Right lobe of liver (tissue), 6 donors: ENCODE data around the gene PRR18. TPM values are rescaled to one million over a fixed set of nuclear protein-coding genes. Genes with fewer than 3 reads are reported as not detected.

Source experiments
- ATAC-seq, 4 donors: fragments of 200-7000 bp; cut with Tn5 transposase; one replicate each; pipeline ENCODE4 v1.9.1; 2020; ENCODE audit warnings: mild to moderate bottlenecking in 4 of 4, moderate library complexity in 4 of 4
- DNase-seq, 3 donors: peaks; one replicate each; pipeline ENCODE4 v3.0.0-alpha.2; 2020
- H3K27ac ChIP-seq, 3 donors: fragments of 200-600 bp; one replicate each; pipeline ENCODE4 v1.8.0; 2022
- H3K27me3 ChIP-seq, 2 donors: fragments of 200-600 bp; one replicate each; pipeline ENCODE4 v1.8.0; 2022
- H3K36me3 ChIP-seq, 4 donors: fragments of 200-600 bp; sonication (generic) in 1 of 4; one replicate each; pipeline versions ENCODE4 v1.5.1 to v1.8.0; 2017 to 2022; ENCODE audit warnings: control low read depth in 1 of 4
- H3K4me1 ChIP-seq, 4 donors: fragments of 200-600 bp; sonication (generic) in 1 of 4; one replicate each; pipeline versions ENCODE4 v1.5.1 to v1.8.0; 2017 to 2022; ENCODE audit warnings: control low read depth in 1 of 4
- H3K4me3 ChIP-seq, 3 donors: fragments of 200-600 bp; one replicate each; pipeline ENCODE4 v1.8.0; 2022
- H3K9me3 ChIP-seq, 4 donors: fragments of 200-600 bp; sonication (generic) in 1 of 4; one replicate each; pipeline versions ENCODE4 v1.5.1 to v1.8.0; 2017 to 2022; ENCODE audit warnings: control low read depth in 1 of 4
- POLR2A ChIP-seq: fragments of 450-650 bp; IDR thresholded peaks from one replicate; pipeline ENCODE4 v1.6.1; 2017; ENCODE audit warnings: antibody characterized with exemption, mild to moderate bottlenecking
- WGBS: methylation state at CpG from one replicate; pipeline ENCODE4 v1.1.6; 2018; ENCODE audit warnings: low coverage, low lambda C conversion rate; ENCODE audit not compliant: insufficient coverage; ENCODE audit errors: missing lambda C conversion rate; 5-methylcytosine and 5-hydroxymethylcytosine counted together
- intact Hi-C, 2 donors: fragments of 100-400 bp; cut with DNase I; formaldehyde crosslinking; loops; one replicate each; pipeline versions ENCODE4 v1.11.2 to v1.14.1; 2022
- total RNA-seq, 6 experiments: library from RNA; depleted of rRNA in 2 of 6; stranded (reverse); fragments of >200 nt in 2 of 6; fragmentation: NEBNext Ultra II Directional in 3 of 6; extraction: Animal tissue kit (Norgen Biotek cat#: 25700) in 3 of 6; gene quantifications; one replicate each; pipeline versions ENCODE4 v1.1.0 to v1.2.4, GENCODE V29; 2016 to 2023
- TF ChIP-seq, protein P1 (sequence below), 4 donors: fragments of 200-600 bp in 3 of 4; fragments of 450-650 bp in 1 of 4; IDR thresholded peaks; one replicate each; pipeline versions ENCODE4 v1.5.1 to v1.8.0; 2016 to 2022; ENCODE audit warnings: antibody characterized with exemption in 4 of 4, mild to moderate bottlenecking in 2 of 4
- donor health status: DM: no; HTN: yes; CAD: no.
- donor health status: DM: no; HTN: no; CAD: no.
- donor health status: DM: no; HTN: no; CAD: no.
- donor health status: DM: no; HTN: yes; CAD: no.
- donor health status: DM: no; HTN: yes; CAD: no.

Gene PRR18
- total RNA-seq, 6 experiments from 2014 or later, result 0.39 to 3.6 (median 1.6) TPM

DNA sequence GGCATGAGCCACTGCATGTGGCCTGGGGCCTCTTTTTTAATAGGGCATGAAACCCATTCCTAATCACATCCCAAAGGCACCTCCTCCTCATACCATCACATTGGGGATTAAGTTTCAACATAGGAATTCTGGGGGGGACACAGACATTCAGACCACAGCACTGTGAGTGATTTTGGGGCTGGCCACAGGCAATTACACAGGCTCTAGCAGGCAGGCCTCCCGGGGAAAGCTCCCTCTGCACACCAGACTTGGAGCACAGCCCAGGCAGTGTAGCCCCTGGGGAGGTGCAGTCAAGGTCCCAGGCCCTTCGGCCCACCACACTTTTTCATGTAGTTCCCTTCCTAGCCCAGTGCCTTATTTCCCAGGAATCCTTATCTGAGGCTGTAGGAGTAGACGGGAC lies 28.7 kb upstream of the PRR18 start:
- WGBS, result no CpG with 5 or more reads among the region's 3 CpGs
- Histone ChIP-seq H3K9me3 (no peaks in the 10 kb centered on the region), H3K27ac (no peak overlapping the region), H3K36me3 (peaks cover 0 to 16% (median 4%) of the 10 kb centered on the region in 4 donors), H3K4me1 (peaks cover 0 to 17% (median 5%) of the 10 kb centered on the region in 4 donors), H3K4me3 (no peak overlapping the region), H3K27me3 (no peaks in the 10 kb centered on the region)
- intact Hi-C loops, result no loop called here
- ATAC-seq (no peak), DNase-seq (no peak)
- TF ChIP-seq POLR2A, result no peak
- TF ChIP-seq, protein P1, sequence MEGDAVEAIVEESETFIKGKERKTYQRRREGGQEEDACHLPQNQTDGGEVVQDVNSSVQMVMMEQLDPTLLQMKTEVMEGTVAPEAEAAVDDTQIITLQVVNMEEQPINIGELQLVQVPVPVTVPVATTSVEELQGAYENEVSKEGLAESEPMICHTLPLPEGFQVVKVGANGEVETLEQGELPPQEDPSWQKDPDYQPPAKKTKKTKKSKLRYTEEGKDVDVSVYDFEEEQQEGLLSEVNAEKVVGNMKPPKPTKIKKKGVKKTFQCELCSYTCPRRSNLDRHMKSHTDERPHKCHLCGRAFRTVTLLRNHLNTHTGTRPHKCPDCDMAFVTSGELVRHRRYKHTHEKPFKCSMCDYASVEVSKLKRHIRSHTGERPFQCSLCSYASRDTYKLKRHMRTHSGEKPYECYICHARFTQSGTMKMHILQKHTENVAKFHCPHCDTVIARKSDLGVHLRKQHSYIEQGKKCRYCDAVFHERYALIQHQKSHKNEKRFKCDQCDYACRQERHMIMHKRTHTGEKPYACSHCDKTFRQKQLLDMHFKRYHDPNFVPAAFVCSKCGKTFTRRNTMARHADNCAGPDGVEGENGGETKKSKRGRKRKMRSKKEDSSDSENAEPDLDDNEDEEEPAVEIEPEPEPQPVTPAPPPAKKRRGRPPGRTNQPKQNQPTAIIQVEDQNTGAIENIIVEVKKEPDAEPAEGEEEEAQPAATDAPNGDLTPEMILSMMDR (IDR thresholded peaks at IDR 0.05), result no peak

DNA sequence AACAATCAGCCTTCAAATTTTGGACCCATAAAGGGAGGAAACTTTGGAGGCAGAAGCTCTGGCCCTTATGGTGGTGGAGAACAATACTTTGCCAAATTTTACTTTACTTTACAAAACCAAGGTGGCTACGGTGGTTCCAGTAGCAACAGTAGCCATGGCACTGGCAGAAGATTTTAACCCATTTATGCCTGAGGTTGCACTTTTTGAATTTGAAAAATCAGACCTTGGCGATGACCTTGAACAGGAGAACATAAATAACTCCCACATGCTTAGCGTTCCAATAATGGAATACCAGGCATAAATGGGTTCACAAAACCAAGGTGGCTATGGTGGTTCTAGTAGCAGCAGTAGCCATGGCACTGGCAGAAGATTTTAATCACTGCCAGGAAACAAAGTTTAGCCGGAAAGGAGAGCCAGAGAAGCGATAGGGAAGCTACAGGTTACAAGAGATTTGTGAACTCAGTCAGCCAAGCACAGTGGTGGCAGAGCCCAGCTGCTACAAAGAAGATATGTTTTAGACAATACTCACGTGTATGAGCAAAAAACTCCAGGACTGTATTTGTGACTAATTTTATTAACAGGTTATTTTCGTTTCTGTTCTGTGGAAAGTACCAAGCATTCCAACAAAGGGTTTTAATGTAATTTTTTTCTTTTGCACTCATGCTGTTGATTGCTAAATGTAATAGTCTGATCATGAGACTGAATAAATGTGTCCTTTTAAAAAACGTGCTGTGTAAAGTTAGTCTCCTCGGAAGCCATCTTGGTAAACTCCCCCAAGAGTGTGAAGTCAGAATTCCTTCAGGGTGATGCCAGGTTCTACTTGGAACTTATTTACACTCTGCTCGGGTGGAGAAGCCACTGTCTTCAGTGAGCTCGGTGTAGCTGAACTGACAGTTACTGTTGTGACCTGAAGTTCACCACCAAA lies 27.4 kb upstream of the PRR18 start:
- intact Hi-C loops, result no loop called here
- no peak overlapping the region for H3K4me3 ChIP-seq
- H3K4me1 ChIP-seq, result peaks cover 0 to 7% (median 3%) of the 10 kb centered on the region in 4 donors
- H3K36me3 ChIP-seq, result peaks cover 0 to 16% (median 4%) of the 10 kb centered on the region in 4 donors
- 86% methylated on average over 11 of the region's 11 CpGs for WGBS
- TF ChIP-seq, protein P1 (IDR thresholded peaks at IDR 0.05), result no peak
- TF ChIP-seq POLR2A, result no peak
- DNase-seq, result no peak
- H3K27me3 ChIP-seq, result no peaks in the 10 kb centered on the region
- ATAC-seq, result no peak
- H3K9me3 ChIP-seq, result no peaks in the 10 kb centered on the region
- no peak overlapping the region for H3K27ac ChIP-seq

DNA sequence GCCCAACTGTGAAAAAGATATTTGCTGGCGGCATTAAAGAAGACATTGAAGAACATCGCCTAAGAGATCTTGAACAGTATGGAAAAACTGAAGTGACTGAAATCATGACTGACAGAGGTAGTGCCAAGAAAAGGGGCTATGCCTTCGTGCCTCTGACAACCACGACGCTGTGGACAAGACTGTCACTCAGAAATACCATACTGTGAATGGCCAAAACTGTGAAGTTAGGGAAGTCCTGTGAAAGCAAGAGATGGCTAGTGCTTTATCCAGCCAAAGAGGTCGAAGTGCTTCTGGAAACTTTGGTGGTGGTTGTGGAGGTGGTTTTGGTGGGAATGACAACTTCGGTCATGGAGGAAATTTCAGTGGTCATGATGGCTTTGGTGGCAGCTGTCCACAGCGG lies 26.7 kb upstream of the PRR18 start:
- no peak for TF ChIP-seq POLR2A
- TF ChIP-seq, protein P1 (IDR thresholded peaks at IDR 0.05), result no peak
- Histone ChIP-seq H3K4me1 (peaks cover 0 to 9% (median 5%) of the 10 kb centered on the region in 4 donors), H3K36me3 (peaks cover 0 to 16% (median 4%) of the 10 kb centered on the region in 4 donors), H3K9me3 (no peaks in the 10 kb centered on the region), H3K27me3 (no peaks in the 10 kb centered on the region), H3K27ac (no peak overlapping the region), H3K4me3 (no peak overlapping the region)
- ATAC-seq (no peak), DNase-seq (no peak)
- 87% methylated on average over 8 of the region's 8 CpGs for WGBS
- intact Hi-C loops, result no loop called here

DNA sequence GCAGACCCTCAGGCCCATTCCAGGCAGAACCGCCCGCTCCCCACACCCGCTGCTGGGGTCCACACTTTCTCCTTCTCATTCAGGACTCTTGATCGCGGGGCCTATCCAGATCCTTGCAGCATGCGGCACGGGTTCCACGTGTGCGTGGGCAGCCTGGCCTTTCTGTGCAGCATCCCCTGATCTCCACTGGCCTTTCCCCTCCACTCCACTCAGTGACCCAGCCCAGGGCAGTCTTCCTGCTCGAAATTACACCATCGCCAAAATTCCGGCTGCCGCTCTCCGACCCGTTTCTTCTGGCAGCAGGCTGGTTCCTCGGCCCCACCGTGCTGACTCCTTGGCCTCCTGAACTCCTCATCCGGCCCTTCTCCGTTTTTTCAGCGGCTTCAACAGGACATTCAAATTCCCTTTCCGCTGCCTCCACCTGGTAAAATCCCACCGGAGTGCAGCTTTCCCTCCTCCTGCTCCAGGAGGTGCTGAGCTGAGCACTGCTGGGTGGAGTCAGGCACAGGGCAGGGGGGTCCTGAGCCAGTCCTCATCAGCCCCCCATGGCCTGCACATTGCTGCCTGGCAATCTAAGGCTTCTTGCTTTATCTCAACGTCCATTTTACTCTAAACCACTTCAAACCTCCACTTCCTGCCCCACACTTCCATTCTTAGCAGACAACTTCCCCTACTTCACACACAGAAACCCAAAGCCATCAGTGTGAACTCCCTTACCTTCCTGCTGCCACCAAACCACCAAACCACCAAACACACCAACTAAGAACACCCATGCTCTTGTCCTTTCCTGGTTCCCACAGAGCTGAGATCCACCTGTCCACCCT lies 25.2 kb upstream of the PRR18 start:
- ATAC-seq (peak in 1 of 4 donors; percentile 5), DNase-seq (no peak)
- Histone ChIP-seq H3K4me1 (peaks cover 0 to 15% (median 7%) of the 10 kb centered on the region in 4 donors), H3K36me3 (peaks cover 0 to 25% (median 4%) of the 10 kb centered on the region in 4 donors), H3K9me3 (no peaks in the 10 kb centered on the region), H3K27ac (no peak overlapping the region), H3K4me3 (no peak overlapping the region), H3K27me3 (no peaks in the 10 kb centered on the region)
- 73% methylated on average over 16 of the region's 23 CpGs for WGBS
- intact Hi-C loops, result no loop called here
- TF ChIP-seq, protein P1 (IDR thresholded peaks at IDR 0.05), result no peak
- no peak for TF ChIP-seq POLR2A
